Common myeloid progenitor, CD34-positive (primary cell): ENCODE measurements around the gene MRPL46.
A peak's percentile ranks its signal among the peaks of the same experiment; 100 is the strongest.
"Not testable (repeated sequence)": the region's sequence is repeated elsewhere in the genome, so short reads cannot be mapped to it uniquely, and the experiment has no call there.

Experiments
- CTCF ChIA-PET: fragments of 350-600 bp; sonication (Branson Sonifier 250); formaldehyde crosslinking; loops from one replicate; lab custom pipeline; 2021; ENCODE audit warnings: antibody characterized with exemption; lab: Charles Lee
- POLR2A ChIA-PET: fragments of 350-600 bp; sonication (Branson Sonifier 250); formaldehyde crosslinking; loops from one replicate; lab custom pipeline; 2021; ENCODE audit warnings: antibody characterized with exemption; lab: Charles Lee
- DNase-seq, 3 donors: peaks; one replicate each; pipeline versions ENCODE4 v3.0.0 to v3.0.0-alpha.2; 2013
- H3K27ac ChIP-seq, 2 experiments: 1 replicate in 1 of 2; 2 replicates in 1 of 2; pipeline ENCODE4 v1.7.0; 2013; ENCODE audit warnings: inconsistent platforms in 2 of 2, low read length in 2 of 2, mild to moderate bottlenecking in 2 of 2, low read depth in 1 of 2, moderate library complexity in 1 of 2; ENCODE audit not compliant: severe bottlenecking in 2 of 2, insufficient read depth in 1 of 2, poor library complexity in 1 of 2
- H3K27me3 ChIP-seq, 5 experiments: replicated peaks in 2 of 5; 1 replicate in 3 of 5; 2 replicates in 2 of 5; pipeline versions ENCODE4 v1.6.1 to v1.7.0; 2013; ENCODE audit warnings: low read length in 4 of 5, mild to moderate bottlenecking in 2 of 5, moderate library complexity in 2 of 5, inconsistent platforms in 1 of 5; ENCODE audit not compliant: insufficient read depth in 5 of 5, control insufficient read depth in 4 of 5
- H3K36me3 ChIP-seq, 4 experiments: 1 replicate in 2 of 4; 2 replicates in 2 of 4; pipeline versions ENCODE4 v1.6.1 to v1.7.0; 2013; ENCODE audit warnings: low read length in 3 of 4, control low read depth in 1 of 4, mild to moderate bottlenecking in 1 of 4; ENCODE audit not compliant: control insufficient read depth in 4 of 4, insufficient read depth in 4 of 4
- H3K4me1 ChIP-seq, 4 experiments: 1 replicate in 3 of 4; 2 replicates in 1 of 4; pipeline versions ENCODE4 v1.6.1 to v1.7.1; 2013; ENCODE audit warnings: low read length in 3 of 4, mild to moderate bottlenecking in 3 of 4, control low read depth in 1 of 4, inconsistent platforms in 1 of 4, moderate library complexity in 1 of 4; ENCODE audit not compliant: control insufficient read depth in 4 of 4, insufficient read depth in 4 of 4; ENCODE audit errors: control extremely low read depth in 1 of 4
- H3K4me3 ChIP-seq, 7 experiments: 1 replicate in 4 of 7; 2 replicates in 3 of 7; pipeline versions ENCODE4 v1.5.1 to v1.7.0; 2013; ENCODE audit warnings: mild to moderate bottlenecking in 7 of 7, low read length in 6 of 7, moderate library complexity in 6 of 7, inconsistent platforms in 2 of 7, low read depth in 2 of 7, control low read depth in 1 of 7; ENCODE audit not compliant: insufficient read depth in 4 of 7, control insufficient read depth in 1 of 7; ENCODE audit errors: extremely low read depth in 1 of 7
- H3K9me3 ChIP-seq, 5 experiments: 1 replicate in 4 of 5; 2 replicates in 1 of 5; pipeline versions ENCODE4 v1.6.1 to v1.7.1; 2013; ENCODE audit warnings: low read length in 4 of 5, mild to moderate bottlenecking in 2 of 5, inconsistent platforms in 1 of 5, low read depth in 1 of 5, moderate library complexity in 1 of 5; ENCODE audit not compliant: control insufficient read depth in 4 of 5, insufficient read depth in 2 of 5; ENCODE audit errors: control extremely low read depth in 1 of 5
- WGBS: methylation state at CpG from one replicate; pipeline ENCODE4 v1.1.5; 2013; ENCODE audit not compliant: insufficient coverage; 5-methylcytosine and 5-hydroxymethylcytosine counted together

MRPL46 gene

GRCh38 chr15:88448991-88449461, 18.2 kb downstream of the MRPL46 start:
- H3K9me3 ChIP-seq: peaks cover 0 to 6% (median 0%) of the 10 kb centered on the region in 5 experiments
- no peaks in the 10 kb centered on the region for H3K36me3 ChIP-seq
- H3K4me3 ChIP-seq: no peak overlapping the region
- WGBS: 91% methylated on average over 5 of the region's 5 CpGs
- H3K4me1 ChIP-seq: no peaks in the 10 kb centered on the region
- H3K27me3 ChIP-seq: peaks cover 0 to 5% (median 0%) of the 10 kb centered on the region in 5 experiments
- H3K27ac ChIP-seq: no peak overlapping the region
- ChIA-PET CTCF (interaction anchor here (0.9 to 1.8 kb wide), 6 partner anchors 10 to 203 kb away, joined by 3 to 5 read pairs (median 3); no protein-coding TSS in a partner anchor), POLR2A (no interaction called here)
- no peak for DNase-seq

GRCh38 chr15:88447741-88448140, 19.4 kb downstream of the MRPL46 start:
- H3K27ac ChIP-seq: no peak overlapping the region
- no peak overlapping the region for H3K4me3 ChIP-seq
- 100% methylated on average over 1 of the region's 1 CpG for WGBS
- H3K9me3 ChIP-seq: peaks cover 0 to 14% (median 6%) of the 10 kb centered on the region in 5 experiments
- H3K27me3 ChIP-seq: peaks cover 0 to 6% (median 2%) of the 10 kb centered on the region in 5 experiments
- ChIA-PET POLR2A (no interaction called here), CTCF (interaction anchor here (0.9 to 1.3 kb wide), 3 partner anchors 56 to 205 kb away, joined by 3 to 5 read pairs (median 3); no protein-coding TSS in a partner anchor)
- no peaks in the 10 kb centered on the region for H3K4me1 ChIP-seq
- H3K36me3 ChIP-seq: no peaks in the 10 kb centered on the region
- DNase-seq: no peak

GRCh38 chr15:88447206-88447605, 20.0 kb downstream of the MRPL46 start:
- H3K9me3 ChIP-seq: peaks cover 0 to 14% (median 7%) of the 10 kb centered on the region in 5 experiments
- H3K4me1 ChIP-seq: no peaks in the 10 kb centered on the region
- DNase-seq: no peak
- H3K4me3 ChIP-seq: no peak overlapping the region
- peaks cover 0 to 6% (median 2%) of the 10 kb centered on the region in 5 experiments for H3K27me3 ChIP-seq
- no peak overlapping the region for H3K27ac ChIP-seq
- 100% methylated on average over 1 of the region's 1 CpG for WGBS
- ChIA-PET CTCF (interaction anchor here (1.2 kb wide), 1 partner anchor 204 kb away, joined by 3 read pairs; no protein-coding TSS in a partner anchor), POLR2A (no interaction called here)
- H3K36me3 ChIP-seq: no peaks in the 10 kb centered on the region

DNA sequence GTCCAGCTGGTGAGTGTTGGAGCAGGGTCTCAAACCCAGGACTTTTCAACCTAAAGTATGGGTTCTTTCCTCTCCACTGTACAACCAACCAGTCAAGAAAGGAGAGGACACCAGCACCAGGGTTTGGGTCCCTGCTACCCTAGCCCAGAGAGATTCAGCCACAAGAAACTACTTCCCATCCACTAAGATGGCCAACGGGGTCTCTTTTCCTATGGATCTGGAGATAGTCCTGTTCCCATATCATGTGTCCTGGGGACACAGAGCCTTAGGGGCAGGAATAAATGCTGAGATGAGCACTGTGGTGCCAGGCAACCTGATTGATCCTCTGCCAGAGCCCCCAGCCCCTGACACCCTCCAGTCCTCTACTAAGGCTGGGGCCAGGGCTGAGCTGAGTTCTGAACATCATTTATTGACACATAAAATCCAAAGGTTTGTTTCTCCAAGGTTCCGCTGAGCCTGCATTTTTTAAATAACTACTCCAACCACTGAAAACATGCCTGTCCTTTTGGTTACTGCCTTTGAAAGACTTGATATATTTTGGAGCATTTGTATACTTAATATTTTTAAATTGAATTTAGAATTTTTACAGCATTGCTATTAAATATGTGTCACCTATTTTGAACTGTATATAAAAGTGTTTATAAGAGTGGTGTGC, 26.0 kb downstream of the MRPL46 start:
- CTCF ChIA-PET: no interaction called here
- peaks cover 0 to 5% (median 0%) of the 10 kb centered on the region in 4 experiments for H3K4me1 ChIP-seq
- no peak overlapping the region for H3K27ac ChIP-seq
- 100% methylated on average over 1 of the region's 2 CpGs for WGBS
- POLR2A ChIA-PET: no interaction called here
- no peak for DNase-seq
- peaks cover 0 to 17% (median 6%) of the 10 kb centered on the region in 5 experiments for H3K27me3 ChIP-seq
- no peak overlapping the region for H3K4me3 ChIP-seq
- H3K36me3 ChIP-seq: no peaks in the 10 kb centered on the region
- H3K9me3 ChIP-seq: peaks cover 0 to 14% (median 7%) of the 10 kb centered on the region in 5 experiments

DNA sequence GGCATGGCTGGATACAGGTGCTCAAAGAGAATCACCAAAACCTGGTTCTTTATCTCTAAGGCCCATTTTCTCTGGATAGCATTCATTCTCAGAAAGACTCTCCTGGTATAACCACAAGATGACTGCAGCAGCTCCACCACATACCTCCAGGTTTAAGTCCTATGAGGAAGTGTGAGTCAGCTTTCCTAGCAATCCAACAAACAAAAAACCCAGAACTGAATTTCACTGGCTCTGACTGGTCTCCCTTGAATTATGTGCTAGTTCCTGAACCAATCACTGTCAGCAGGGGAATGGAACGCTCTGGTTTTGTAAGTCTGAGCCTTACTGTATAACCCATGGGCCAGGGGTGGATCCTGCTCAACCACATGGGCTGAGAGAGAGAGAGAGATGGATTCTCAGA, 27.2 kb downstream of the MRPL46 start:
- ChIA-PET POLR2A (no interaction called here), CTCF (no interaction called here)
- peaks cover 0 to 25% (median 15%) of the 10 kb centered on the region in 5 experiments for H3K27me3 ChIP-seq
- peaks cover 0 to 5% (median 0%) of the 10 kb centered on the region in 4 experiments for H3K4me1 ChIP-seq
- no peaks in the 10 kb centered on the region for H3K36me3 ChIP-seq
- no CpG with 5 or more reads among the region's 1 CpG for WGBS
- H3K4me3 ChIP-seq: no peak overlapping the region
- H3K9me3 ChIP-seq: peaks cover 0 to 14% (median 7%) of the 10 kb centered on the region in 5 experiments
- peak in 2 of 3 donors; percentile 26 to 27 for DNase-seq
- no peak overlapping the region for H3K27ac ChIP-seq

DNA sequence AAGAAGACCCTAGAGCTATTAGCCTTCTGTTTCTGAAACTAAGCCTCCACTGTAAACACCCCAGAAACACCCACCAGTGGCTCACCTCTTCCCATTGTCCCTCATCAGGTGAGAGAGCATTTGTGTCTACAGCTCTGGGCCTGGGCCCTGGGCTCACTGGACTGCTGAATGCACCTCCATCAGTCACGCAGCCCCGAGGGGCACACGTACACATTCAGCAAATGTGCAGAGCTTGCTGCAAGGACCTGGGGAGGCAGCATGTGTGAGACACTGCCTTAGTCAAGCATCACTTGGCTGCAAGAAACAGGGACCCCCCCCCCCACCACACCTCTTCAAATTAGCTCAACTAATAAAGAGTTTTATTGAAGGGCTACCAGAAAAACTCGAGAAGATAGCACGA, 29.0 kb downstream of the MRPL46 start:
- H3K4me3 ChIP-seq: no peak overlapping the region
- ChIA-PET POLR2A (no interaction called here), CTCF (interaction anchor here (0.7 to 0.8 kb wide), 2 partner anchors 11 to 43 kb away, joined by 3 read pairs; no protein-coding TSS in a partner anchor)
- H3K27me3 ChIP-seq: peaks cover 0 to 23% (median 18%) of the 10 kb centered on the region in 5 experiments
- H3K36me3 ChIP-seq: no peaks in the 10 kb centered on the region
- DNase-seq: no peak
- WGBS: 93% methylated on average over 5 of the region's 5 CpGs
- peaks cover 0 to 3% (median under 1%) of the 10 kb centered on the region in 5 experiments for H3K9me3 ChIP-seq
- no peak overlapping the region for H3K27ac ChIP-seq
- peaks cover 0 to 5% (median 0%) of the 10 kb centered on the region in 4 experiments for H3K4me1 ChIP-seq

GRCh38 chr15:88434106-88434505, 33.1 kb downstream of the MRPL46 start:
- CTCF ChIA-PET, H3K4me3 ChIP-seq, DNase-seq, H3K36me3 ChIP-seq, H3K4me1 ChIP-seq, H3K9me3 ChIP-seq, POLR2A ChIA-PET, H3K27ac ChIP-seq: not testable (repeated sequence)
- peaks cover 0 to 33% (median 14%) of the 10 kb centered on the region in 5 experiments for H3K27me3 ChIP-seq
- WGBS: 57% methylated on average over 3 of the region's 5 CpGs
